22Rv1 (cell line): ENCODE measurements around the gene AOPEP.

Experiments
- H3K27ac ChIP-seq: fragments of 450-650 bp; 2 replicates; pipeline ENCODE4 v1.5.1; 2017
- CTCF ChIP-seq: fragments of 450-650 bp; IDR thresholded peaks from 2 replicates; pipeline ENCODE4 v1.5.1; 2017; ENCODE audit warnings: mild to moderate bottlenecking
- ZFX ChIP-seq: fragments of 450-650 bp; IDR thresholded peaks from 2 replicates; pipeline ENCODE4 v1.6.1; 2017; ENCODE audit warnings: antibody characterized with exemption, borderline replicate concordance

The AOPEP gene

GRCh38 chr9:94699715-94700373 lies 26.7 kb upstream of the AOPEP start:
- TF ChIP-seq CTCF (no peak), ZFX (no peak)
- H3K27ac ChIP-seq, result no peak overlapping the region

GRCh38 chr9:94700445-94700844 lies 26.1 kb upstream of the AOPEP start:
- no peak overlapping the region for H3K27ac ChIP-seq
- TF ChIP-seq ZFX, result no peak
- TF ChIP-seq CTCF, result no peak

- no peak for TF ChIP-seq CTCF
- TF ChIP-seq ZFX, result no peak
- no peak overlapping the region for H3K27ac ChIP-seq
Measured at GRCh38 chr9:94703488-94704140, 22.9 kb upstream of the AOPEP start.

- H3K27ac ChIP-seq, result peak overlapping the region; percentile 26; the same call in 1 of the 2 replicates
- TF ChIP-seq CTCF (no peak), ZFX (no peak)
Measured at GRCh38 chr9:94705162-94705702, 21.3 kb upstream of the AOPEP start.

- TF ChIP-seq CTCF, result no peak
- no peak for TF ChIP-seq ZFX
- no peak overlapping the region for H3K27ac ChIP-seq
Measured at GRCh38 chr9:94706922-94707321, 19.6 kb upstream of the AOPEP start.

- H3K27ac ChIP-seq, result no peak overlapping the region
- TF ChIP-seq CTCF, result no peak
- TF ChIP-seq ZFX, result no peak
Measured at GRCh38 chr9:94713436-94714215, 12.9 kb upstream of the AOPEP start.
